PC-9 (cell line): ENCODE results near the gene GORASP1. TPM values are rescaled to one million over a fixed set of nuclear protein-coding genes. Genes with fewer than 3 reads are reported as not detected.

Experiments
- BruUV-seq: library from RNA; stranded (reverse); fragments of 400-500 nt; replicated peaks from 2 replicates; lab custom pipeline; 2021; lab: Mats Ljungman, UMichigan
- CTCF ChIA-PET: fragments of 300-600 bp; sonication (Branson Sonifier 250); formaldehyde crosslinking; loops from one replicate; lab custom pipeline; 2022; ENCODE audit warnings: antibody characterized with exemption; lab: Charles Lee
- POLR2A ChIA-PET: fragments of 300-600 bp; sonication (Branson Sonifier 250); formaldehyde crosslinking; loops from one replicate; lab custom pipeline; 2022; ENCODE audit warnings: antibody characterized with exemption; ENCODE audit not compliant: unreplicated experiment; lab: Charles Lee
- DNase-seq, 2 experiments: peaks; one replicate each; pipeline versions ENCODE4 v3.0.0 to v3.0.0-alpha.2; 2015 to 2022; ENCODE audit warnings: mixed read lengths in 1 of 2
- H2AFZ ChIP-seq: fragments of 200-600 bp; sonication (generic); 2 replicates; pipeline ENCODE4 v1.8.1; 2017; ENCODE audit warnings: antibody characterized with exemption
- H3F3A ChIP-seq: fragments of 200-600 bp; sonication (generic); 2 replicates; pipeline ENCODE4 v1.8.1; 2017; ENCODE audit warnings: antibody characterized with exemption, mild to moderate bottlenecking, low read depth; ENCODE audit not compliant: insufficient read depth
- H3K27ac ChIP-seq: fragments of 200-600 bp; sonication (generic); 2 replicates; pipeline ENCODE4 v1.6.1; 2016; ENCODE audit warnings: mixed run types
- H3K27me3 ChIP-seq: fragments of 200-600 bp; sonication (generic); 2 replicates; pipeline ENCODE4 v1.6.1; 2016; ENCODE audit warnings: low read depth, mixed run types; ENCODE audit not compliant: insufficient read depth
- H3K36me3 ChIP-seq: fragments of 200-600 bp; sonication (generic); 2 replicates; pipeline ENCODE4 v1.6.1; 2016; ENCODE audit warnings: low read depth, mixed run types
- H3K4me1 ChIP-seq: fragments of 200-600 bp; sonication (generic); replicated peaks from 2 replicates; pipeline ENCODE4 v1.6.1; 2016; ENCODE audit warnings: mixed run types; ENCODE audit not compliant: insufficient read depth
- H3K4me2 ChIP-seq: fragments of 200-600 bp; sonication (generic); 2 replicates; pipeline ENCODE4 v1.6.1; 2017; ENCODE audit warnings: mixed run types
- H3K4me3 ChIP-seq: fragments of 200-600 bp; sonication (generic); 2 replicates; pipeline ENCODE4 v1.6.1; 2016; ENCODE audit warnings: mixed run types
- H3K79me2 ChIP-seq: fragments of 200-600 bp; sonication (generic); 2 replicates; pipeline ENCODE4 v1.6.1; 2017; ENCODE audit warnings: low read depth, mixed run types
- H3K9me2 ChIP-seq: fragments of 200-600 bp; sonication (generic); 2 replicates; pipeline ENCODE4 v1.8.1; 2017; ENCODE audit warnings: mild to moderate bottlenecking; ENCODE audit not compliant: insufficient read depth
- H3K9me3 ChIP-seq: fragments of 200-600 bp; sonication (generic); 2 replicates; pipeline ENCODE4 v1.8.1; 2016; ENCODE audit warnings: low read depth; ENCODE audit not compliant: insufficient read depth
- H4K20me1 ChIP-seq: fragments of 200-600 bp; sonication (generic); 2 replicates; pipeline ENCODE4 v1.8.1; 2017; ENCODE audit not compliant: insufficient read depth
- CTCF ChIP-seq: fragments of 200-600 bp; sonication (generic); conservative IDR thresholded peaks from 2 replicates; pipeline ENCODE4 v1.6.1; 2017; ENCODE audit warnings: mixed run types, antibody characterized with exemption, mild to moderate bottlenecking, moderate library complexity
- EZH2 ChIP-seq: fragments of 200-600 bp; sonication (generic); IDR thresholded peaks from 2 replicates; pipeline ENCODE4 v1.8.0; 2017; ENCODE audit warnings: antibody characterized with exemption, low read depth
- intact Hi-C: fragments of 100-400 bp; cut with micrococcal nuclease; formaldehyde crosslinking; loops from one replicate; pipeline ENCODE4 v1.10.0; 2022; ENCODE audit not compliant: unreplicated experiment
- total RNA-seq: library from RNA; stranded (reverse); gene quantifications from 2 replicates; pipeline ENCODE4 v1.2.3, GENCODE V29; 2021

GORASP1 gene
- total RNA-seq, 1 experiment from 2014 or later: 43.4 TPM

DNA sequence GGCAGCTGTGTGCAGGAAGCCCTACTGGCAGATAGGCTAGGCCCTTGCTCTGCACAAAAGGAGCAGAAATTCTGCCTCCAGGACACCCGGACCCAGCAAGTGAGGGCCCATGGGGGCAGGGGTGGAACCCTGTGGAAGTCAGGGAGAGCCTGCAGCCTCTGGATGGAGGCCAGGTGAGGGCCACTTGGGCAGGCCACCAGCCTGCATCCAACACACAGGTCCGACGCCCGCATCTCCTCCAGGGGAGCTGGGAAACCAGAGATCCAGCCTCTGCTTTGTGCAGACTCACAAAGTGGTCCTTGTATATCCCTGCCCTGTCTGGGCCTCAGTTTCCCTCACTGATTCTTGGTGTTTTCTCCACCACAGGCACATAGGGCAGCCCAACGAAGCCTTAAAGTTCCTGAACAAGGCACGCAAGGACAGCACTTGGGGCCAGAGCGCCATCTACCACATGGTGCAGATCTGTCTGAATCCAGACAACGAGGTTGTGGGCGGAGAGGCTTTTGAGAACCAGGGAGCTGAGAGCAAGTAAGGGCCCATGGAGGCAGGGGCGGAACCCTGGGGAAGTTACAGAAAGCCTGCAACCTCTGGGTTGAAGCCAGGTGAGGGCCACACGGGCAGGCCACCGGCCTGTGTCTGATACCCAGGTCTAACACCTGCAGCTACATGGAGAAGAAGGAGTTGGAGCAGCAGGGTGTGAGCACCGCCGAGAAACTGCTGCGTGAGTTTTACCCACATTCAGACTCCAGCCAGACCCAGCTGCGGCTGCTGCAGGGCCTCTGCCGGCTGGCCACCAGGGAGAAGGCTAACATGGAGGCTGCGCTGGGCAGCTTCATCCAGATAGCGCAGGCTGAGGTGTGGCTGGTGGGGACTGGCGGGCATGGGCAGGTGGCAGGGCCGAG is 29.4 kb upstream of the GORASP1 start:
- Histone ChIP-seq H4K20me1 (no peaks in the 10 kb centered on the region), H3K27me3 (no peaks in the 10 kb centered on the region), H3F3A (peaks cover 34% of the 10 kb centered on the region), H3K9me3 (no peaks in the 10 kb centered on the region), H3K9me2 (no peaks in the 10 kb centered on the region), H3K27ac (no peak overlapping the region), H3K4me1 (peaks cover 44% of the 10 kb centered on the region), H3K4me3 (no peak overlapping the region), H2AFZ (no peak overlapping the region), H3K4me2 (no peak overlapping the region), H3K36me3 (no peaks in the 10 kb centered on the region), H3K79me2 (no peaks in the 10 kb centered on the region)
- intact Hi-C loops: no loop called here
- POLR2A ChIA-PET: no interaction called here
- TF ChIP-seq EZH2 (no peak), CTCF (no peak)
- CTCF ChIA-PET: no interaction called here
- no TSS peak for BruUV-seq
- no peak for DNase-seq

DNA sequence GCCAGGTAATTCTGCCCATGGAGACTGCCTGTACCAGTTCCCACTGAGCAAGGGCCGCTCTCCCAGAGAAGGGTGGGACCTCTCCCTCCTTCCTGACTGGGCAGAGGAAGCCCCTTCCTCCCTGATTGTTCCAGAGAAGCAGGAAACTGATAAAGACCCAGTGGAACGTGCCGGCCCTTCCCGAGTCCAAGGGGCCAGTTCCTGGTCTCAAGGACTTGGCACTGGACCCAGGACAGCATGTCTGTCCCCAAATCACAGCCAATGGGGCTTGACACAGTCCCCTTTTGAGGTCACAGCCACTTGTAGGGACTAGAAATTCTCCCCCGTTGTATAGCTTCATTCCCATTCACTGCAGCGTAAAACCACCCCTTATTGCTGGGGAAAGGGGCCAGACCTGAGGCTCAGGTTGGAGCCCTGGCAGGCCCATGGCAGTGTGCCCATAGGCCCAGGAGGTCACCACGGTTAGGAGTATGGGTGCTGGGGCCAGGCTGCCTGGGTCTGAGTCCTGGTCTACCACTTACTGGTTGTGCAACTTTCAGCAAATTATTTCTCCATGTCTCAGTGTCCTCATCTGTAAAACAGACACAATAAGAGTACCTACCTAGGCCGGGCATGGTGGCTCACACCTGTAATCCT is 27.9 kb upstream of the GORASP1 start:
- H3K79me2 ChIP-seq: no peaks in the 10 kb centered on the region
- no peak overlapping the region for H3K27ac ChIP-seq
- no peaks in the 10 kb centered on the region for H4K20me1 ChIP-seq
- no peak for DNase-seq
- ChIA-PET CTCF (interaction anchor here (0.6 kb wide), 1 partner anchor 153 kb away, joined by 9 read pairs; no protein-coding TSS in a partner anchor), POLR2A (no interaction called here)
- peaks cover 25% of the 10 kb centered on the region for H3F3A ChIP-seq
- H3K4me2 ChIP-seq: no peak overlapping the region
- BruUV-seq: no TSS peak
- no peaks in the 10 kb centered on the region for H3K27me3 ChIP-seq
- H2AFZ ChIP-seq: no peak overlapping the region
- peaks cover 31% of the 10 kb centered on the region for H3K4me1 ChIP-seq
- TF ChIP-seq CTCF: no peak
- TF ChIP-seq EZH2: no peak
- no peaks in the 10 kb centered on the region for H3K9me2 ChIP-seq
- H3K36me3 ChIP-seq: no peaks in the 10 kb centered on the region
- no peak overlapping the region for H3K4me3 ChIP-seq
- intact Hi-C loops: no loop called here
- no peaks in the 10 kb centered on the region for H3K9me3 ChIP-seq

DNA sequence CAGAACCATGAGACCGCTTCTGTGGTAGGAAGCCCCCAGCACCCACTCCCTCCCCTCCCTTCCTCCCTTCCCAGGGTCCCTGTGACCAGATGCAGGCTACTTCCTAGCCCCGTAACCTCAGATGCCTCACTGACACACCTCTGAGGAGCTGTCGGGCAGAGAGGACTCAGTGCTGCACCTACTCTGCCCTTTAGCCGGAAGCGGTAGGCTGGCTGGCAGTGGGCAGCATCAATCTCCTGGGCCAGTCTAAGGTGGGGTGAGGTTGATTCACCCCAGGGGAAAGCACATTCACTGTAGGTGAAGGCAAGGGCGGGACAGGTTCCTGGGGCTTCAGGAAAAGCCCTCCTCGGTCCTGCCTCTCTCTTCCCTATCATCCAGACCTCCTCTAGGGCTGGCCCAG is 26.9 kb upstream of the GORASP1 start:
- CTCF ChIA-PET: no interaction called here
- Histone ChIP-seq H3K4me1 (peaks cover 22% of the 10 kb centered on the region), H3K27me3 (no peaks in the 10 kb centered on the region), H3K79me2 (no peaks in the 10 kb centered on the region), H2AFZ (no peak overlapping the region), H3F3A (peaks cover 22% of the 10 kb centered on the region), H3K4me3 (no peak overlapping the region), H4K20me1 (no peaks in the 10 kb centered on the region), H3K9me2 (no peaks in the 10 kb centered on the region), H3K36me3 (no peaks in the 10 kb centered on the region), H3K4me2 (no peak overlapping the region), H3K9me3 (no peaks in the 10 kb centered on the region), H3K27ac (no peak overlapping the region)
- intact Hi-C loops: no loop called here
- POLR2A ChIA-PET: no interaction called here
- DNase-seq: no peak
- no TSS peak for BruUV-seq
- TF ChIP-seq CTCF: no peak
- no peak for TF ChIP-seq EZH2
